GM19035 (cell line): Measurements from ENCODE around the gene AXIN2.
A peak's percentile ranks its signal among the peaks of the same experiment; 100 is the strongest.
"Not testable (repeated sequence)": the region's sequence is repeated elsewhere in the genome, so short reads cannot be mapped to it uniquely, and the experiment has no call there.

ENCODE experiments used
- ATAC-seq: cut with Tn5 transposase; IDR thresholded peaks from one replicate; pipeline ENCODE4 v1.9.1; 2021; ENCODE audit not compliant: unreplicated experiment

Gene AXIN2

DNA sequence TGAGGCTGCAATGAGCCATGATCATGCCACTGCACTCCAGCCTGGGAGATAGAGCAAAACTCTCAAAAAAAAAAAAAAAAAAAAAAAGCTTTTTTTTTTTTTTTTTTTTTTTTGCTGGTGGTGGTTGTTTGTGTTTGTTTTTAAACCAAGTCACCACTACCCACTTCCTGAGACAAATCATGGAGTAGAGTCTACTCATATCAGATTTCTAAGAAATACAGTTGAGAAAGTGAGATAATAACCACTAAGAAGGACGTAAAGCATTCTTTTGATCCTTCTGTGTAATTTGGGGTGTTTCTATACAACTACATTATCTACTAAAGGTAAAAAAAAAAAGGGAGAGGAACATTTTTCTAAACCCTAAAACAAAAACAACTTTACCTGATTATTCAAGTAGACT is 38.0 kb downstream of the AXIN2 start:
- ATAC-seq, result no peak

DNA sequence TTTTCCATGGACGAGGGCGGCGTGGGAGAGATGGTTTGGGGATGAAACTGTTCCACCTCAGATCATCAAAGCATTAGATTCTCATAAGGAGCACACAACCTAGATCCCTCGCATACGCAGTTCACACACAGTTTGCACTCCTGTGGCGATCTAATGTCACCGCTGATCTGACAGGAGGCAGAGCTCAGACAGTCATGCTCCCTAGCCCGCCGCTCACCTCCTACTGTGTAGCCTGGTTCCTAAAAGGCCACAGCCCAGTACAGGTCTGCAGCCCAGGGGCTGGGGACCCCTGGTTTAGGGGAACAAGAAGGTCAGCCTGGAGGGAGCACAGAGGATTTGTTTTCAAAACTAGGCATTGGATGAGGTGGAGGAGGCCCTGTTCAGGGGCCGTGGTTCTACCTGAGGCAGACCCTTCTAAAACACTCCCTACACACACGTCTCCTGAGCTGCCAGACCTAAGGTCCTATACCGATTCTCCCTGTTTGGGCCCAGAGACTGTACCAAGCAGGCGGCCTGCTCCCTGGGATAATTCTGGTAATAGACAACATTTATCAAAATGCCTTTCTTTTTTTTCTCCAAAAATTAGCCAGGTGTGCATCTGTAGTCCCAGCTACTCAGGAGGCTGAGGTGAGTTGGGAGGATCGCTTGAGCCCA is 38.6 kb downstream of the AXIN2 start:
- no peak for ATAC-seq

DNA sequence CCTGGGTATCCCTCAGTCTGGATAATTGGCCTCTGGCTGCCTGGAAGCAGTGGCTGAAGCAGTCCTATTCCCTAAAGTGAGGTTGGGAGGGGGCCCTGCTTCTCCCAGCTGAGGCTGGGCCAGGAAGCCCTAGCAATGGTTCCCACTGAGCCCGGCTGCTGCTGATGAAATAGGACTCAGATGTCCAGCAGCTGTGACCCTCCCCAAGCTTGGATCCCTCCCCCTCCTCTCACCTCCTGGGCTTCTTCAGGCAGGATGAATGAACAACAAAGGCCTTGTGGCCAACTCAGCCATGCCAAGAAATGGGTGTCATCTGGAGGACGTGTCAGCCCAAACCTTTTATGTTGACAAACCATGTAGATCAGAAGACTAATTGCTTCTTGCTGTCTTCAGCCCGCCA is 42.0 kb downstream of the AXIN2 start:
- no peak for ATAC-seq

DNA sequence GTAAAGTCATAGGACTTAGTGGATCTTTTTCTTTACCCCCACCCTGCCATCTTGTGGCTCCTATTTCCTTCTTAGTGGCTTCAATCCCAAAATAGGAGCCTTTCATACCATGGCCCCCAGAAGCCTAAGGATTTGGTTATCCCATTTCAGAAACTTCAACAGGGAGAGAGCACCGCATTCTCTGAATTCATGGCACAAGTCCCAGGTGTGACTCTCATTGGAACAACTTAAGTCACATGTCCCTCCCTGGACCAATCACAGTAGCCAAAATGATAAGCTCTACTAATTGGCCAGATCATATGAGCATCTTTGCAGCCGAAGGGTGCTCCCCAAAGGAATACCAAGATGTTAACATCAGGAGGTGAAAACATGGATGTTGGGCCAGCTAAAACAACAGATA is 43.2 kb downstream of the AXIN2 start:
- ATAC-seq, result no peak

DNA sequence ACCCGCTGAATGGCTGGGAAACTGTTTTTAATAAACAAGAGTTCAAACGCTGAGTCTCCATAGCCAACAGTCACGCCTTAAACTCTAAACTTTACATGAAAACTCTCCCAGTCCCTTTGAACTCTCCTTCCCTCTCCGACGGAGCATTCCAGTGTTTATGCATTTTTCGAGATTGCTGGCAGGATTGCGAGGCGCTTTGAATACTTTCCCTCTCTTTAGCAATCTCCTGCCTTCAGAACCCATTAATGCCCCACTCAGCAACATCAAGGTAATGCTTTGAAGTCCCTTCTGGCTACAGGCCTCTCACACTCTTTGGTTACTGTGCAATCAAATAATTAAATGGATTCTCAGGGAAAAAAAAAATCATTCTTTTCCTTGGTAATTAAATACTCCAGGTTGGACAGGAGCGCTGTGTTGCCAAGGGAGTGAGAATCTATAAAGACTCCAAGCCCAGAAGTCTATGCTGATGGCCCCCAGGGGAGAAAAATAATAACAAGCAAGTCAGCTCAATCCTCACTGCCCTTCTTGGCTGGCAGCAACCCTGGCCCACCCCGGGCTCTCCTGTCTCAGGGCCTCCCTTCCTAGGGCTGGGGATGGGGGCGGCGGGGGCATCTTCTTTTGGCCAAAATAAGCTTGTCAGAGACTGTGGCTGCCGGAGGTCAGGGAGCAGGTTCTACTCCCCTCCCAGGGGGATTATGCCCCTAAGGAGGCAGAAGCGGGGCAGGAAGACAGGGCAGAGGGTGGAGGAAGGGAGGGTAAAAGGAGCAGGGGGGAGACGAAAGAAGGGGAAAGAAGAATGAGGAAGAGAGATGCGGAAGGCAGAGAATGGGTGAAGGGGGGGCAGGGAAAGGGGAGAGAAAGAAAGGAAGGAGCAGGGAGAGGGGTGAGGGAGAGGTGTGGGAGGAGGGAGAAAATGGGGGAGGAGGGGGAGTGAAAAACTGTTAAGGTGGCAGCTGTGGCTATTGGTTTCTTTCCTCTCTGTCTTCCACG is 45.2 kb downstream of the AXIN2 start:
- no peak for ATAC-seq

DNA sequence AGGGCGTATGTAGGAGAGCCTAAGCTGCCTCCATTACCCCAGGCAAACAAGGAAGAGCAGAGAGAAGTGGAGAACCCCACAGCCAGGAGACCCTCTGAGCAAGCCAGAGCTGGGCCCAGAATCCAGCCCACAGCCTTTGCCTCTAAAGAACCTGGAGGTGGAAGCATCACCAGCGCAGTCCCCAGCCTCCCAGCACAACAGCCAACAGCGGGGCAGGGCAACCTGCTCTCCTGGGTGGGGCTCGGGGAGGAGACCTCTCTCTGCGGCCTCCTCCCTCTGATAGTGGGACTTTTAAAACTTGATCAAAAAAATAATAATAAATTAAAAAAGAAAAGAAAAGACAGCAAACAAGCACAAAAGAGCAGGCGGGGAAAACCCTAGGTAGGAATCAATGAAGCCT is 45.9 kb downstream of the AXIN2 start:
- no peak for ATAC-seq

DNA sequence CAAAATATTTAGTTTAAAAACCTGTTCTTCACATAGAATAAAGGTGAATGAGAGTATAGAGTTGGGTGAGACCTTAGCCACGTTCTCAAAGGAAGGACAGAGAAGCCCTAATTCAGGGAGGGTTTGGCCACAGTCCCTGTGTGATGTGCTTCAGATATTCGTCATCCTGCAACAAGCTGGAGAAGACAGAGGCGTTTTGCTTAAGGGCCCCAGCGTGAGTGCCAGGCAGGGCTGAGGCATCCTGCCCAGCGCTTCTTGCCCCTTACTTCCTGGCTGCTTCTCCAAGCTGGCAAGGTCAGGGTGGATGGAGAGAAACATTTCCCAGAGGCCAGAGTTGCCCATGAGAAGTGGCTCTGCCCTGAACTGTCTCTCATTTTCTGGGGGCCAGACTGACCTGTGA is 46.9 kb downstream of the AXIN2 start:
- no peak for ATAC-seq

DNA sequence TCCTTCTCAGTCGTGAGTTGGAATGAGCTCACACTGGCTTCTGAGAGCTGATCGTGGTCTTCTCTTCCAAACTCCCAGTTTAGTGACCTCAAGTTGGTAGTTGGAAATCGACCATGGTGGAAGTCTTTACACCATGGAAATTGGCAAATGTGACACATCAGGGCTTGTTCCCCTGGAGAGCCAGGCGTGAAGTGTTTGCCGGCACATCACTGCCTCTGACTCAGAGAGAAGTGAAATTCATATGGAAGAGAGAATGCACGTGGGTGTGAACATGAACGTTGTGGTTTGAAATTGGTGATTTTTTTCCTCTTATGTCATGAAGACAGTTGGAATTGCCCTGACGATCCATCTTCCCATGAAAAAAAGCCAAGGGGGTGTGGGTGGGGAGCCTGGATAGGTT is 47.4 kb downstream of the AXIN2 start:
- ATAC-seq, result no peak

DNA sequence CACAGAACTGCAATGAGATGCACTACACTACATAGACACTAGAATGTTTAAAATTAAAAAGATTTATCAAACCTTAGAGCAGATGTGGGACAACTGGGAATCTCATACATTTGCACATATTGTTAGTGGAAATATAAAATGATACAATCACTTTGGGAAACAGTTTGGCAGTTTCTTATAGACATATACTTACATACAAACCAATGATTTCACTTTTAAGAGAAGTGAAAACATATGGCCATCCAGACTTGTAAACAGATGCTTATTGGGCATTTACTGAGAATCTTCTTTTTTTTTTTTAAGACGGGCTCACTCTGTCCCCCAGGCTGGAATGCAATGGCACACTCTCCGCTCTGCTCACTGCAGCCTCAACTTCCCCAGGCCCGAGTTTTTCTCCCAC is 50.1 kb downstream of the AXIN2 start:
- no peak for ATAC-seq

DNA sequence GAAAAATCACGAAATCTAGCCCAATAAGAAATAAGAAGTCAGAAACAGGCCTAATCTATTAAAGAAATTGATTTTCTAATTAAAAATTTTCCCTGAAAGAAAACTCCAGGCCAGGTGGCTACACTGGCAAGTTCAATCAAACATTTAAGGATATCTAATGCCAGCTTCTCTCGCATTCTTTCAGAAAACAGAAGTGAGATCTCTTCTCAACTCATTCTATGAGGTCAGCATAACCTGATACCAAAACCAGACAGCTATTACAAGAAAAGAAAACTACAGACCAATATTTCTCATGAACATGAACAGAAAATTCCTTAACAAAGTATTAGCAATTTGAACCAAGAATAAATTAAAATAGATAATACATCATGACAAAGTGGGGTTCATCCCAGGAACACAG is 52.4 kb downstream of the AXIN2 start:
- ATAC-seq, result peak; percentile 56

DNA sequence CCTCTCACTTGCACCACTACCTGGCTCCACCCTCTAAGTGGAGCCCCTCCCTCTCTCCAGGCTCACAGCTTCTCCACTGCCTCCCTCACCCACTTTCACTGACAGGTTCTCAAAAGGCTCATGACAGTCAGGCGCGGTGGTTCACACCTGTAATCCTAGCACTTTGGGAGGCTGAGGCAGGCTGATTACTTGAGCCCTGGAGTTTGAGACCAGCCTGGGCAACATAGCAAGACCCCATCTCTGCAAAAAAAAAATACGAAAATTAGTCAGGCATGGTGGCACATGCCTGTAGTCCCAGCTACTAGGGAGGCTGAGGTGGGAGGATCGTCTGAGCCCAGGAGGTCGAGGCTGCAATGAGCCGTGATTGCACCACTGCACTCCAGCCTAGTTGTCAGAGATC is 56.8 kb downstream of the AXIN2 start:
- ATAC-seq, result not testable (repeated sequence)

DNA sequence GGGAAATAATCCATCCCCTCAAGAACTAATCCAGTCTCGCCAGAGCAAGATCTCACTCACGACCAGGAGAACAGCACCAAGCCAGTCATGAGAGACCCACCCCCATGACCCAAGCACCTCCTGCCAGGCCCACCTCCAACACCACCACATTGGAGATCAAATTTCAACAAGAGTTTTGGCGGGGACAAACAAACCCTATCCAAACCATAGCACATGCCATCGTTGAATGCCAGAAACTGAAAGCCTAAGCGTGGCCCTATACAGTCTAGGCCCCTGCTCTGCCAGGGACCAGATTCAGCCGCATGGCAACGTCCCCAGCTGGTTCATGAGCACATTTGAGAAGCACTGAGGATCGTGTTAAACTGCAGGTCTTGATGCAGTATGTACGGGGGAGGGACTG is 57.3 kb downstream of the AXIN2 start:
- no peak for ATAC-seq

DNA sequence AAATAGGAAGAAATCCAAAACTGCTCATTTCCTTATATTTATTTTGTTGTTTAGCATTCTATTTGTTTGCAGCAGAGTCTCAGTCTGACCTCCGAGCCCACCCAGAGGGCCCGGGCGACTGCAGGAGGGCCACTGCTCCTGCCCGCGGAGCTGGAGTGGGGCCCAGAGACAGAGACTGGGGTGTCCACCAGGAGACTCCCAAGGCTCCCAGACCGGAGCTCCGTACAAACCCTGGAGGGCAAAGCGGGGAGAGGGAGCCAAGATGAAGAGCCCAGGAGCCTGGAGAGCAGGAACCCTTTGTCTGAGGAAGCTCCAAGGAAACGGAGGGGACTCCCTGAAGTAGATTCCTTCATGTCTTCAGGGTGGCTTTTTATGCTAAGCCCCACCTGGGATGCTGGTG is 57.9 kb downstream of the AXIN2 start:
- no peak for ATAC-seq

DNA sequence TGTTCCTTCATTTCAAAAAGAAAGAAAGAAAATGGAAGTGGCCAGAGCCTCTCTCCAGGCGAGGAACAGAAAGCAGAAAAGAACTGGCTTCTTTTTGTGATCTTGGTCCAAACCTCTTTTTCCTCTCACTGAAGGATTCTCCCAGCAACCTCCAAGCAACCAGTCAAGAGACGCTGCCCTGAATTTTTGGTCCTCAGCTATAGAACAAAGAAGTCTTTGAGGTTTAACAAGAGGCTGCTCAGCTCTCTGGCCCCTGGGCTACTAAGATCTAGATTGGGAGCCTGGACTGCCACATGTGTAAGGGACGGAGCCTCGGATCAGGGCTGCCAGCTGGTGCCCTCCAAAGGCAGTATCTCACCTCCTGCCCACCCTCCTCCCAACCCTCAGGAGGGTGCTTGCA is 62.6 kb downstream of the AXIN2 start:
- ATAC-seq, result no peak

DNA sequence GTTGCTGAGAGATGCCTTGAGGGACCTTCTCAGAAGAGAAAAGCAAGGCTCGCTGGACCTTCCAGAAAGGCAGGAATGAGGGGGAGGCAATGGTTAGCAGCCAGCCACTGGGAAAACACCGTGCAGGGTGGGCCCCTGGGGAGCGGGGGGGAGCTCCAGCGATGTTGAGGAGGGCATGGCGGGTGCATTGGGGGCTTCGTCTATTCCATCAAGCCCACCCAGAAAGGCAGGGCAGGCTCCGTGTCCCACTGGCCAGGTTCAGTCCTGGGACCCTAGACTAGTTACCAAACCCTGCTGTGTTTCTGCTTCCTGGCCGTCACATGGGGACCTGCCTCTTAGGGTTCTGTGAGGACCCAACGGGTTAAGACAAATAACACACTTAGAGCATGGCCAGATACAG is 64.6 kb downstream of the AXIN2 start:
- no peak for ATAC-seq

DNA sequence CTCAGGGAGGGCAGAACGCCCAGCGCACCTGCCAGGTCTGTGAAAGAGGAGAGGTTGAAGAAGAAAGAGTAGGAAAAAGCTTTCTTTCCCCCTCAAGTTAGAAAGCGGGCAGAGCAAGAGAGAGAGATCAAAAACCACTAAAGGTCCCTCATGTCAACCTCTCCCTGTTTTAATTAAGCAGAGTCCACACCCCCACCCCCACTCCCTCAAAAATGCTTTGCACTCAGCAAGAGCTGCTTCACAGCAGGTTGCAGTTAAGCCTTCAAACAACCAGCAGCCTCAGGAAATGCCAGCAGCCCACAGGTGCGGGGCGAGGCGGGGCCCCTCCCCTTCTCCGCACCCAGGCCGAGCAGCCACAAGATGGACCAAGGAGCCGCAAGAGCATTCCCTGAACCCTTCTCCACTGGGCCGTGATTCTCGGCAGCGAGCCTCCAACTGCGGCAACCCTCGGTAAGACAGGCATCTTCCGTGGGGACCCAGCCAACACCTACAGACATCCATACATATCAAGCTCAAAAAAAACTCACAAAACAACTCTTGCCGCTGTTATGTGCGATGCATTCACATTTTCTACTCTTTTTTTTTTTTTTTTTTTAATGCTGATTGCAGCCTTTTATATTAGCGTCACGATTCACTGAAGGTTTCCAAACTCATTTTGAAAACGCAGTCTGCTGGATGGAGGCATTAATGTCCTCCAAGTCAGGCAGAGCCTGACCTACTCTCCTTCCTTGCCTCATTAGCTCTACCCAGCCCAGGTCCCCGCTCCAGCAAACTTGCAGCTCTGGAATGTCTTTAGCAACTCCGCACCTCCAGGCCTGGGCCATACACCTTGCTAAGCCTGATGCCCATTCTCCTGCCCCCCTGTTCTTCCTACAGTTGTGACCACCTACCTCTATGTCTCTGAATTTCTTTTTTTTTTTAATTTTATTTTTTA is 66.1 kb downstream of the AXIN2 start:
- ATAC-seq, result no peak

DNA sequence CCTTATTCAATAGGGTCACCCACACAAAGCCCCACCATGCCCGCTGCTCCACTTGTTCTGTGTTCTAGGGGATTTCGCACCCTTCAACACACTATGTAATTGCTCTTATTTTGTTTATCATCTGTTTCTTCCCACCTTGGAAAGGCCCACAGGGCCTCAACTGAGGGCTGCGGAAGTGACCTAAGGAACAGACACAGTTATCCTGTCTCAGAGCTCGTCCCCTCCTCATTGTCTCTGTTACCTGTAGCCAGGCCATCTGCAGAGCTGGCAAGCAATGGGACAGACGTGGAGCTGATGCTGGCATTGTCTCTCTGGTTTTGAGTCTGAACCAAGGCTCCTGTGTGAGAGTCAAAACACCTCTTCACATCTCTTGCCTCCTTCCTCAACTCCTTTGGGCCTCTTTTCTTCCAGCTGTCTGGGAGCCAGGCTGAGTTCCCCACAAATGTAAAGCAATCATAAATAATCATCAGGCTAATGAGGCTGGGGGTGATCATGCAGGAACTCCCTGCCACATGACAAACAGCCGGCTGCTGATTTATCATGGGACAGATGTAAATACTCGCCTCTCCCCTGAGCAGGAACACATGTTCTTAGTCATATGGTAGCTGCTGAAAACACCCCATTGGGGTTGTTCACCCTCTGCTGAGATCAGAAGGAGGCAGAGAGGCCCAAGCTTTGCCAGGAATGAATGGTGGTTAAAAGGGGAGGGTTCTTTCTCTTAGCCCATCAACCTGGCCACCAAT is 71.9 kb downstream of the AXIN2 start:
- no peak for ATAC-seq

DNA sequence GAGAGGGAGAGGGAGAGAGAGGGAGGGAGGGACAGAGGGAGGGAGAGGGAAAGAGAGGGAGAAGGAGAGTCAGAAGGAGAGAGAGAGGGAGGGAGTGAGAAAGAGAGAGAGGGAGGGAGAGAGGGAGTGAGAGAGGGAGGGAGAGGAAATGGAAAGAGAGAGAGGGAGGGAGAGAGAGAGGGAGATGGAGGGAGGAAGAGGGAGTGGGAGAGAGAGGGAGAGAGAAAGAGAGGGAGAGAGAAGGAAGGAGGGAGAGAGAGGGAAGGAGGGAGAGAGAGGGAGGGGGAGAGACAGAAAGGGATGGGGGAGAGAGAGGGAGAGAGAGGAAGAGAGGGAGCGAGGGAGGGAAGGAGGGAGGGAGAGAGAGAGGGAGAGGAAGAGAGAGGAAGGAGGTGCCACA is 72.8 kb downstream of the AXIN2 start:
- no peak for ATAC-seq

DNA sequence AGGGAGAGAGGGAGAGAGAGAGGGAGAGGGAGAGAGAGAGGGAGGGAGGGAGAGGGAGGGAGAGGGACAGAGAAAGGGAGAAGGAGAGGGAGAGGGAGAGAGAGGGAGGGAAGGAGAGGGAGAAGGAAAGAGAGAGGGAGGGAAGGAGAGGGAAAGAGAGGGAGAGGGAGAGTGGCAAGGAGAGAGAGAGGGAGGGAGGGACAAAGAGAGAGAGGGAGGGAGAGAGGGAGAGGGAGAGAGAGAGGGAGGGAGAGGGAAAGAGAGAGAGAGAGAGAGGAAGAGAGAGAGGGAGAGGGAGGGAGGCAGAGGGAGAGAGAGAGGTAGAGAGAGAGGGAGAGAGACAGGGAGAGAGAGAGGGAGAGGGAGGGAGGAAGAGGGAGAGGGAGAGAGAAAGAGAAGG is 73.5 kb downstream of the AXIN2 start:
- no peak for ATAC-seq

DNA sequence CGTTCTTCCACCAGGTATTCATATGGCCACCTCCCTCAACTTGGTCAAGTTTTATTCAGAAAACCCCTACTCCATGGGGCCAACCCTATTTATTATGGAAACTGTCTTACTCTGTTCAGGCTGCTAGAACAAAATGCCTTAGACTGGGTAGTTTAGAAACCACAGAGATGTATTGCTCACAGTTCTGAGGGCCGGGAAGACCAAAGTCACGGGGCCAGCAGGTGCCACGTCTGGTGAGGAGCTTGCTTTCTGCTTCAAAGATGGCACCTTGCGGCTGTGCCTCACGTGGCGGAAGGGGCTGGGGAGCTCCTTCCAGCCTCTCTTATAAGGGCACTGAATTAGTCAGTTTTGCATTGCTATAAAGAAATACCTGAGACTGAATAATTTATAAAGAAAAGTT is 74.3 kb downstream of the AXIN2 start:
- no peak for ATAC-seq
